Endothelial cell (in vitro differentiated cells): ENCODE results near the gene DYNC1LI2. TPM values are rescaled to one million over a fixed set of nuclear protein-coding genes. Genes with fewer than 3 reads are reported as not detected.
"Not testable (repeated sequence)": the region's sequence is repeated elsewhere in the genome, so short reads cannot be mapped to it uniquely, and the experiment has no call there.

Experiments
- DNase-seq: peaks from one replicate; pipeline ENCODE4 v3.0.0; 2021; ENCODE audit warnings: low spot score
- H3K27ac Mint-ChIP-seq: one replicate; pipeline ENCODE4 v1.8.0; 2021; ENCODE audit warnings: mixed read lengths, inconsistent platforms; ENCODE audit not compliant: unreplicated experiment
- H3K27me3 Mint-ChIP-seq: one replicate; pipeline ENCODE4 v1.8.0; 2021; ENCODE audit warnings: mild to moderate bottlenecking, moderate library complexity, mixed read lengths, inconsistent platforms; ENCODE audit not compliant: unreplicated experiment
- H3K36me3 Mint-ChIP-seq: one replicate; pipeline ENCODE4 v1.8.0; 2021; ENCODE audit warnings: mild to moderate bottlenecking, low read depth, mixed read lengths, inconsistent platforms; ENCODE audit not compliant: unreplicated experiment
- H3K4me1 Mint-ChIP-seq: one replicate; pipeline ENCODE4 v1.8.0; 2021; ENCODE audit warnings: mild to moderate bottlenecking, mixed read lengths, inconsistent platforms; ENCODE audit not compliant: unreplicated experiment
- H3K4me3 Mint-ChIP-seq: one replicate; pipeline ENCODE4 v1.8.0; 2021; ENCODE audit warnings: mild to moderate bottlenecking, mixed read lengths, inconsistent platforms; ENCODE audit not compliant: unreplicated experiment
- H3K9me3 Mint-ChIP-seq: one replicate; pipeline ENCODE4 v1.8.0; 2021; ENCODE audit warnings: mixed read lengths, inconsistent platforms; ENCODE audit not compliant: unreplicated experiment
- CTCF ChIP-seq: fragments of 200-600 bp; sonication (generic); IDR thresholded peaks from one replicate; pipeline ENCODE4 v1.5.0; 2021; ENCODE audit warnings: antibody characterized with exemption; ENCODE audit not compliant: unreplicated experiment
- long read RNA-seq: library from polyadenylated mRNA; unstranded; transcript quantifications from one replicate; pipeline ENCODE4 v2.0.0, GENCODE V29; 2020; ENCODE audit not compliant: unreplicated experiment
- total RNA-seq: library from RNA; stranded (reverse); fragmentation: NEBNext Ultra II Directional; extraction: Animal tissue kit (Norgen Biotek cat#: 25700); gene quantifications from one replicate; pipeline ENCODE4 v1.2.1, GENCODE V29; 2021; ENCODE audit not compliant: unreplicated experiment

Gene DYNC1LI2
- 138 TPM for total RNA-seq
- long read RNA-seq, full-length matches to known transcripts: 9 of 23 reads
- long read RNA-seq, partial matches to known transcripts: 10 of 23 reads
- long read RNA-seq, other reads (novel, unspliced or antisense): 4 of 23 reads

GRCh38 chr16:66751303-66751991, at the start of gene DYNC1LI2:
TSS of gene DYNC1LI2 (minus strand) at chr16:66751609. CDS start at chr16:66751591, 18 bp downstream.
- Mint-ChIP-seq H3K27ac (peak within 1 kb of the TSS; percentile 81), H3K27me3 (peaks cover 4% of the 10 kb centered on the region), H3K9me3 (no peaks in the 10 kb centered on the region), H3K4me1 (peaks cover 18% of the 10 kb centered on the region), H3K4me3 (peak within 1 kb of the TSS; percentile 95), H3K36me3 (peaks cover 12% of the 10 kb centered on the region)
- DNase-seq: peak; percentile 92
- peak; percentile 78 for TF ChIP-seq CTCF

- H3K27ac Mint-ChIP-seq: no peak overlapping the region
- H3K9me3 Mint-ChIP-seq: no peaks in the 10 kb centered on the region
- H3K4me1 Mint-ChIP-seq: no peaks in the 10 kb centered on the region
These were observed 49.4 kb upstream of the DYNC1LI2 start for GRCh38 chr16:66800856-66801255.

GRCh38 chr16:66798161-66798560, 46.8 kb upstream of the DYNC1LI2 start:
- DNase-seq: no peak
- H3K27me3 Mint-ChIP-seq: no peaks in the 10 kb centered on the region
- H3K36me3 Mint-ChIP-seq: no peaks in the 10 kb centered on the region
- H3K4me1 Mint-ChIP-seq: no peaks in the 10 kb centered on the region
- TF ChIP-seq CTCF: no peak
- H3K9me3 Mint-ChIP-seq: no peaks in the 10 kb centered on the region
- H3K27ac Mint-ChIP-seq: no peak overlapping the region
- no peak overlapping the region for H3K4me3 Mint-ChIP-seq

More at GRCh38 chr16:66800856-66801255, 49.4 kb upstream of the DYNC1LI2 start:
- Mint-ChIP-seq H3K4me3 (no peak overlapping the region), H3K36me3 (peaks cover 11% of the 10 kb centered on the region), H3K27me3 (no peaks in the 10 kb centered on the region)
- DNase-seq: no peak
- TF ChIP-seq CTCF: no peak

- not testable (repeated sequence) for H3K27me3 Mint-ChIP-seq, H3K36me3 Mint-ChIP-seq, H3K9me3 Mint-ChIP-seq, DNase-seq, H3K4me1 Mint-ChIP-seq, H3K4me3 Mint-ChIP-seq, H3K27ac Mint-ChIP-seq
These were observed 42.6 kb upstream of the DYNC1LI2 start for GRCh38 chr16:66793984-66794383.

- DNase-seq: no peak
- H3K36me3 Mint-ChIP-seq: no peaks in the 10 kb centered on the region
- H3K9me3 Mint-ChIP-seq: no peaks in the 10 kb centered on the region
- H3K27ac Mint-ChIP-seq: no peak overlapping the region
- no peaks in the 10 kb centered on the region for H3K4me1 Mint-ChIP-seq
- H3K27me3 Mint-ChIP-seq: no peaks in the 10 kb centered on the region
- no peak for TF ChIP-seq CTCF
- H3K4me3 Mint-ChIP-seq: no peak overlapping the region
These were observed 38.8 kb upstream of the DYNC1LI2 start for GRCh38 chr16:66790130-66790733.
